ENCODE data around the gene LSAMP. TPM values are rescaled to one million over a fixed set of nuclear protein-coding genes. Genes with fewer than 3 reads are reported as not detected.
A peak's percentile ranks its signal among the peaks of the same experiment; 100 is the strongest.

LSAMP gene
- total and polyA plus RNA-seq, 2 donors, result 7.9 to 24.0 TPM

GRCh38 chr3:115891006-115891636, 554.2 kb downstream of the LSAMP start:
- no peak for DNase-seq (ENCODE audit: extremely low spot score)
- Histone ChIP-seq H3K4me3 (ENCODE audit: low read depth, low read length) (no peak overlapping the region), H3K27ac (ENCODE audit: low read depth) (no peak overlapping the region), H3K36me3 (ENCODE audit: insufficient read depth) (no peaks in the 10 kb centered on the region), H3K4me1 (ENCODE audit: insufficient read depth) (no peaks in the 10 kb centered on the region)
- 85% methylated on average over 2 of the region's 2 CpGs for WGBS

GRCh38 chr3:115890579-115890978, 554.7 kb downstream of the LSAMP start:
- H3K4me1 ChIP-seq (ENCODE audit: insufficient read depth), result no peaks in the 10 kb centered on the region
- DNase-seq (ENCODE audit: extremely low spot score), result no peak
- no peaks in the 10 kb centered on the region for H3K36me3 ChIP-seq (ENCODE audit: insufficient read depth)
- 92% methylated on average over 2 of the region's 2 CpGs for WGBS
- no peak overlapping the region for H3K4me3 ChIP-seq (ENCODE audit: low read depth, low read length)
- H3K27ac ChIP-seq (ENCODE audit: low read depth), result no peak overlapping the region

GRCh38 chr3:115885621-115886020, 559.7 kb downstream of the LSAMP start:
- WGBS, result 83% methylated on average over 2 of the region's 2 CpGs

GRCh38 chr3:115877615-115877899, 567.7 kb downstream of the LSAMP start:
- no peaks in the 10 kb centered on the region for H3K36me3 ChIP-seq (ENCODE audit: insufficient read depth)
- no peaks in the 10 kb centered on the region for H3K4me1 ChIP-seq (ENCODE audit: insufficient read depth)
- no peak for DNase-seq (ENCODE audit: extremely low spot score)
- no peak overlapping the region for H3K27ac ChIP-seq (ENCODE audit: low read depth)
- WGBS, result 8% methylated on average over 1 of the region's 1 CpG
- peak overlapping the region; percentile 28 for H3K4me3 ChIP-seq (ENCODE audit: low read depth, low read length)

More at GRCh38 chr3:115885621-115886020, 559.7 kb downstream of the LSAMP start:
- Histone ChIP-seq H3K27ac (ENCODE audit: low read depth) (no peak overlapping the region), H3K4me3 (ENCODE audit: low read depth, low read length) (no peak overlapping the region), H3K4me1 (ENCODE audit: insufficient read depth) (no peaks in the 10 kb centered on the region), H3K36me3 (ENCODE audit: insufficient read depth) (no peaks in the 10 kb centered on the region)
- DNase-seq (ENCODE audit: extremely low spot score), result no peak

- Histone ChIP-seq H3K4me3 (ENCODE audit: low read depth, low read length) (peak overlapping the region; percentile 28), H3K4me1 (ENCODE audit: insufficient read depth) (no peaks in the 10 kb centered on the region), H3K36me3 (ENCODE audit: insufficient read depth) (no peaks in the 10 kb centered on the region), H3K27ac (ENCODE audit: low read depth) (no peak overlapping the region)
- 10% methylated on average over 8 of the region's 8 CpGs for WGBS
- DNase-seq (ENCODE audit: extremely low spot score), result peak; percentile 5
Measured at GRCh38 chr3:115876876-115877614, 568.2 kb downstream of the LSAMP start.

- Histone ChIP-seq H3K4me3 (ENCODE audit: low read depth, low read length) (no peak overlapping the region), H3K27ac (ENCODE audit: low read depth) (no peak overlapping the region), H3K4me1 (ENCODE audit: insufficient read depth) (no peaks in the 10 kb centered on the region), H3K36me3 (ENCODE audit: insufficient read depth) (no peaks in the 10 kb centered on the region)
- DNase-seq (ENCODE audit: extremely low spot score), result no peak
- 87% methylated on average over 1 of the region's 1 CpG for WGBS
Measured at GRCh38 chr3:115875460-115875859, 569.8 kb downstream of the LSAMP start.

- DNase-seq (ENCODE audit: extremely low spot score), result no peak
- Histone ChIP-seq H3K4me1 (ENCODE audit: insufficient read depth) (no peaks in the 10 kb centered on the region), H3K27ac (ENCODE audit: low read depth) (no peak overlapping the region), H3K36me3 (ENCODE audit: insufficient read depth) (no peaks in the 10 kb centered on the region), H3K4me3 (ENCODE audit: low read depth, low read length) (no peak overlapping the region)
Measured at GRCh38 chr3:115871735-115872134, 573.6 kb downstream of the LSAMP start.

GRCh38 chr3:115864911-115865310, 580.4 kb downstream of the LSAMP start:
- no peak for DNase-seq (ENCODE audit: extremely low spot score)
- H3K4me3 ChIP-seq (ENCODE audit: low read depth, low read length), result no peak overlapping the region
- 55% methylated on average over 2 of the region's 2 CpGs for whole genome bisulfite sequencing
- H3K4me1 ChIP-seq (ENCODE audit: insufficient read depth), result no peaks in the 10 kb centered on the region
- H3K36me3 ChIP-seq (ENCODE audit: insufficient read depth), result no peaks in the 10 kb centered on the region
- no peak overlapping the region for H3K27ac ChIP-seq (ENCODE audit: low read depth)

- H3K4me3 ChIP-seq (ENCODE audit: low read depth, low read length), result no peak overlapping the region
- H3K4me1 ChIP-seq (ENCODE audit: insufficient read depth), result no peaks in the 10 kb centered on the region
- H3K27ac ChIP-seq (ENCODE audit: low read depth), result no peak overlapping the region
- WGBS, result 72% methylated on average over 6 of the region's 6 CpGs
- DNase-seq (ENCODE audit: extremely low spot score), result no peak
- no peaks in the 10 kb centered on the region for H3K36me3 ChIP-seq (ENCODE audit: insufficient read depth)
Measured at GRCh38 chr3:115862849-115863248, 582.4 kb downstream of the LSAMP start.

GRCh38 chr3:115862099-115862498, 583.2 kb downstream of the LSAMP start:
- Histone ChIP-seq H3K4me3 (ENCODE audit: low read depth, low read length) (no peak overlapping the region), H3K4me1 (ENCODE audit: insufficient read depth) (no peaks in the 10 kb centered on the region), H3K27ac (ENCODE audit: low read depth) (no peak overlapping the region), H3K36me3 (ENCODE audit: insufficient read depth) (no peaks in the 10 kb centered on the region)
- WGBS, result 50% methylated on average over 1 of the region's 1 CpG
- DNase-seq (ENCODE audit: extremely low spot score), result no peak

- no peak for DNase-seq (ENCODE audit: extremely low spot score)
- no peak overlapping the region for H3K27ac ChIP-seq (ENCODE audit: low read depth)
- 87% methylated on average over 6 of the region's 6 CpGs for WGBS
Measured at GRCh38 chr3:115861166-115861733, 584.0 kb downstream of the LSAMP start.

GRCh38 chr3:115860766-115861165, 584.5 kb downstream of the LSAMP start:
- DNase-seq (ENCODE audit: extremely low spot score), result no peak
- Histone ChIP-seq H3K4me3 (ENCODE audit: low read depth, low read length) (no peak overlapping the region), H3K27ac (ENCODE audit: low read depth) (no peak overlapping the region), H3K4me1 (ENCODE audit: insufficient read depth) (peaks cover under 1% of the 10 kb centered on the region), H3K36me3 (ENCODE audit: insufficient read depth) (no peaks in the 10 kb centered on the region)
- 90% methylated on average over 2 of the region's 2 CpGs for WGBS

More at GRCh38 chr3:115861166-115861733, 584.0 kb downstream of the LSAMP start:
- no peaks in the 10 kb centered on the region for H3K36me3 ChIP-seq (ENCODE audit: insufficient read depth)
- H3K4me1 ChIP-seq (ENCODE audit: insufficient read depth), result no peaks in the 10 kb centered on the region
- no peak overlapping the region for H3K4me3 ChIP-seq (ENCODE audit: low read depth, low read length)

GRCh38 chr3:115859002-115859807, 586.1 kb downstream of the LSAMP start:
- WGBS, result 58% methylated on average over 4 of the region's 4 CpGs
- Histone ChIP-seq H3K4me1 (ENCODE audit: insufficient read depth) (peaks cover 2% of the 10 kb centered on the region), H3K4me3 (ENCODE audit: low read depth, low read length) (no peak overlapping the region), H3K36me3 (ENCODE audit: insufficient read depth) (no peaks in the 10 kb centered on the region), H3K27ac (ENCODE audit: low read depth) (no peak overlapping the region)
- no peak for DNase-seq (ENCODE audit: extremely low spot score)
